Right kidney (tissue), 1 donor: ENCODE data around the gene KLHL6.

ENCODE experiments used
- DNase-seq: peaks from one replicate; pipeline ENCODE4 v3.0.0-alpha.2; 2016

KLHL6 gene

GRCh38 chr3:183566880-183567279 is 11.4 kb upstream of the KLHL6 start:
- no peak for DNase-seq

GRCh38 chr3:183564046-183564445 is 8.5 kb upstream of the KLHL6 start:
- no peak for DNase-seq

GRCh38 chr3:183563536-183563874 is 8.0 kb upstream of the KLHL6 start:
- DNase-seq, result no peak

- DNase-seq, result no peak
These were observed 5.1 kb upstream of the KLHL6 start for GRCh38 chr3:183560607-183561006.

GRCh38 chr3:183558495-183558894 is 3.0 kb upstream of the KLHL6 start:
- no peak for DNase-seq

- DNase-seq, result no peak
These were observed 1.2 kb upstream of the KLHL6 start for GRCh38 chr3:183556722-183557121.

- DNase-seq, result no peak
These were observed 1.1 kb downstream of the KLHL6 start for GRCh38 chr3:183554377-183554776.

- no peak for DNase-seq
These were observed 2.0 kb downstream of the KLHL6 start for GRCh38 chr3:183553334-183554026.

- no peak for DNase-seq
These were observed 3.6 kb downstream of the KLHL6 start for GRCh38 chr3:183551930-183552329.

GRCh38 chr3:183548262-183548769 is 7.2 kb downstream of the KLHL6 start:
- no peak for DNase-seq

- no peak for DNase-seq
These were observed 8.9 kb downstream of the KLHL6 start for GRCh38 chr3:183546625-183547024.

GRCh38 chr3:183545708-183546107 is 9.8 kb downstream of the KLHL6 start:
- no peak for DNase-seq

- no peak for DNase-seq
These were observed 13.2 kb downstream of the KLHL6 start for GRCh38 chr3:183542355-183542754.

- DNase-seq, result no peak
These were observed 13.8 kb downstream of the KLHL6 start for GRCh38 chr3:183541738-183542137.

GRCh38 chr3:183541235-183541655 is 14.3 kb downstream of the KLHL6 start:
- DNase-seq, result no peak

- DNase-seq, result no peak
These were observed 14.8 kb downstream of the KLHL6 start for GRCh38 chr3:183540501-183541234.

- DNase-seq, result no peak
These were observed 15.7 kb downstream of the KLHL6 start for GRCh38 chr3:183539811-183540210.

- no peak for DNase-seq
These were observed 17.0 kb downstream of the KLHL6 start for GRCh38 chr3:183538486-183538885.

- no peak for DNase-seq
These were observed 18.2 kb downstream of the KLHL6 start for GRCh38 chr3:183537295-183537730.

- no peak for DNase-seq
These were observed 19.1 kb downstream of the KLHL6 start for GRCh38 chr3:183536238-183536880.

GRCh38 chr3:183534249-183534648 is 21.3 kb downstream of the KLHL6 start:
- DNase-seq, result no peak

GRCh38 chr3:183533412-183534132 is 21.9 kb downstream of the KLHL6 start:
- DNase-seq, result no peak
